22Rv1 (cell line): Measurements from ENCODE around the gene TMEM236.

Source experiments
- H3K27ac ChIP-seq: fragments of 450-650 bp; 2 replicates; pipeline ENCODE4 v1.5.1; 2017
- ZFX ChIP-seq: fragments of 450-650 bp; IDR thresholded peaks from 2 replicates; pipeline ENCODE4 v1.6.1; 2017; ENCODE audit warnings: antibody characterized with exemption, borderline replicate concordance
- TF ChIP-seq, protein P1 (sequence below): fragments of 450-650 bp; IDR thresholded peaks from 2 replicates; pipeline ENCODE4 v1.5.1; 2017; ENCODE audit warnings: mild to moderate bottlenecking

Gene TMEM236

GRCh38 chr10:17817790-17818189 is 65.8 kb downstream of the TMEM236 start:
- no peak for TF ChIP-seq ZFX
- TF ChIP-seq, protein P1, sequence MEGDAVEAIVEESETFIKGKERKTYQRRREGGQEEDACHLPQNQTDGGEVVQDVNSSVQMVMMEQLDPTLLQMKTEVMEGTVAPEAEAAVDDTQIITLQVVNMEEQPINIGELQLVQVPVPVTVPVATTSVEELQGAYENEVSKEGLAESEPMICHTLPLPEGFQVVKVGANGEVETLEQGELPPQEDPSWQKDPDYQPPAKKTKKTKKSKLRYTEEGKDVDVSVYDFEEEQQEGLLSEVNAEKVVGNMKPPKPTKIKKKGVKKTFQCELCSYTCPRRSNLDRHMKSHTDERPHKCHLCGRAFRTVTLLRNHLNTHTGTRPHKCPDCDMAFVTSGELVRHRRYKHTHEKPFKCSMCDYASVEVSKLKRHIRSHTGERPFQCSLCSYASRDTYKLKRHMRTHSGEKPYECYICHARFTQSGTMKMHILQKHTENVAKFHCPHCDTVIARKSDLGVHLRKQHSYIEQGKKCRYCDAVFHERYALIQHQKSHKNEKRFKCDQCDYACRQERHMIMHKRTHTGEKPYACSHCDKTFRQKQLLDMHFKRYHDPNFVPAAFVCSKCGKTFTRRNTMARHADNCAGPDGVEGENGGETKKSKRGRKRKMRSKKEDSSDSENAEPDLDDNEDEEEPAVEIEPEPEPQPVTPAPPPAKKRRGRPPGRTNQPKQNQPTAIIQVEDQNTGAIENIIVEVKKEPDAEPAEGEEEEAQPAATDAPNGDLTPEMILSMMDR = no peak
- no peak overlapping the region for H3K27ac ChIP-seq

- no peak overlapping the region for H3K27ac ChIP-seq
- TF ChIP-seq ZFX = no peak
- TF ChIP-seq, protein P1 = no peak
Observed at GRCh38 chr10:17819836-17820235, 67.8 kb downstream of the TMEM236 start.

GRCh38 chr10:17820943-17821342 is 68.9 kb downstream of the TMEM236 start:
- TF ChIP-seq ZFX = no peak
- TF ChIP-seq, protein P1 = no peak
- no peak overlapping the region for H3K27ac ChIP-seq

DNA sequence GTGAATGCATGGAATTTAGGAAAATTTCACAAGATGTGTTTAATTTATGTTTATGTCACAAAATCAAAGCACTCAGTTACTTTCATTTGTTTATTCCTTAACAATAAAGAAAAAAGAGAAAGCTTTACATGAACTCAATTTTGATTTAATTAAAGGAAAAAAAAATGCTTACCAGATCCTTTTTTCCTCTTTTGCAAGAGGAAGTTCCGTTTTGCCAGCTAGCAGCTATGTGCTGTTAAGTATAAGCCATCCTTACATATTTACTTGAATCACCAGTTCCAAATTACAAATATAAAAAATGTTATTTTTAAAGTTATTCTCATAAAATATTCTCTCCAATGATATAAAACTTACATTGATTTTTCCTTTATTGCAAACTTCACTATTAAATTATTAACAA is 69.9 kb downstream of the TMEM236 start:
- H3K27ac ChIP-seq = no peak overlapping the region
- no peak for TF ChIP-seq ZFX
- TF ChIP-seq, protein P1 = no peak

- TF ChIP-seq, protein P1 = no peak
- no peak for TF ChIP-seq ZFX
- H3K27ac ChIP-seq = no peak overlapping the region
Observed at GRCh38 chr10:17831341-17831740, 79.3 kb downstream of the TMEM236 start.

DNA sequence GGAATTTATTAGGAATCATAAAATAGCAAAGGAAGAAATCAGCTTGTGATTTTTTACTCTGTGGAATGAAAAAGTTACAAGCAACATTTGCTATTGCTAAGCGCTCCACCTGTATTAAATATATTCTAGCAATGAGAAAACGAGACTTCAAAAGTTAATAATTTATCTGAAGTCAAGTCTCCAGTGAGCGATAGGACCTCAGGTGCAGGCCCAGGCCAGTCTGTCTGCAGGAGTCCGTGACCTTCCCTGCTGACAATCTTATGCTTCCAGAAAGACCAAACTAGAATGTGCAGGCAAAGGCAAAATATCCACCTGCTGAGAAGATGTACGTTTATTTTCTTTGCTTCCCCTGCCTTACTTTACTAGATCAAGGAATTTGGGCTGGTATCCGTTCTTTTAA is 79.9 kb downstream of the TMEM236 start:
- no peak overlapping the region for H3K27ac ChIP-seq
- no peak for TF ChIP-seq ZFX
- TF ChIP-seq, protein P1 = no peak

DNA sequence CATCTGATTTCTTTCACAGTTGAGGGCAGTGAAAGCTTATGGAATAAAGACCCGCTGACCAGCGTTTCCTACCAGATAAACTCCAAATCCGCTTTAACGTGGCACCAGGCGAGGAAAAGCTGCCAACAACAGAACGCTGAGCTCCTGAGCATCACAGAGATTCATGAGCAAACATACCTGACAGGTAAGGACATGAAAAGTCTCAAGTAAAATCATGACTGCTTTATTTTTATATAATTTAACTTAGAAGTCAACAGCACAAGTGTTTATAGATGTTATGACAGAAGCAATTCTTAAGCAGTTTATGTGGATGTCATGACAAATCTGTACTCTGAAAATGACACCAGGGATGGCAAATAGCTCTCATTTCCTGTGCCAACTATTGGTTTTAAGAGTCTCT is 81.7 kb downstream of the TMEM236 start:
- H3K27ac ChIP-seq = no peak overlapping the region
- TF ChIP-seq, protein P1 = no peak
- no peak for TF ChIP-seq ZFX
